ENCODE results near the gene PPCDC. TPM values are rescaled to one million over a fixed set of nuclear protein-coding genes. Genes with fewer than 3 reads are reported as not detected.

The PPCDC gene
- total RNA-seq, 1 donor from 2014 or later, result 17.2 TPM

DNA sequence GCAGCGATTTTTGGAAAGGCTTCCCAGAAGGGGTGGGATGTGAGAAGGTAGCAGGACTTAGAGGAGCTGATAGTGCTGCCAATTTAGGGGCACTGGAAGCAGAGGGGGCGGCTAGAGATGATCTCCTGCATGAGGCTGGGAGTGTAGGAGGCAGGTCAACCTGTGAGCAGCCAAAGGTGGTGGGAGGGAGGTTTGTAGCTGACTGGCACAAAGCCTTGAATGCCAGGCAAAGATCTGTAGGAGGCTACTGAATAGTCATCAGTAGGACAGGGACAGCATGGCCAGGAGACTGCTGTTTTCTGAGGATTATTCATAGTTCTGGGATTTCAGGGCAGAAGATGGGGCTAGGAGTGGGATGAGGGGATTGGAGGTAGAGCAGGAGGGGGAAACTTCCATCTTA is 25.8 kb upstream of the PPCDC start:
- Mint-ChIP-seq H3K4me3 (peak overlapping the region; percentile 22), H3K27me3 (ENCODE audit: low read depth) (peaks cover 22% of the 10 kb centered on the region), H3K4me1 (peaks cover 9% of the 10 kb centered on the region), H3K27ac (no peak overlapping the region), H3K9me3 (peaks cover 7% of the 10 kb centered on the region), H3K36me3 (peaks cover 8% of the 10 kb centered on the region)
- DNase-seq (ENCODE audit: low spot score in 2 of 2, unreplicated experiment in 2 of 2), result no peak
- TF ChIP-seq, protein P1, sequence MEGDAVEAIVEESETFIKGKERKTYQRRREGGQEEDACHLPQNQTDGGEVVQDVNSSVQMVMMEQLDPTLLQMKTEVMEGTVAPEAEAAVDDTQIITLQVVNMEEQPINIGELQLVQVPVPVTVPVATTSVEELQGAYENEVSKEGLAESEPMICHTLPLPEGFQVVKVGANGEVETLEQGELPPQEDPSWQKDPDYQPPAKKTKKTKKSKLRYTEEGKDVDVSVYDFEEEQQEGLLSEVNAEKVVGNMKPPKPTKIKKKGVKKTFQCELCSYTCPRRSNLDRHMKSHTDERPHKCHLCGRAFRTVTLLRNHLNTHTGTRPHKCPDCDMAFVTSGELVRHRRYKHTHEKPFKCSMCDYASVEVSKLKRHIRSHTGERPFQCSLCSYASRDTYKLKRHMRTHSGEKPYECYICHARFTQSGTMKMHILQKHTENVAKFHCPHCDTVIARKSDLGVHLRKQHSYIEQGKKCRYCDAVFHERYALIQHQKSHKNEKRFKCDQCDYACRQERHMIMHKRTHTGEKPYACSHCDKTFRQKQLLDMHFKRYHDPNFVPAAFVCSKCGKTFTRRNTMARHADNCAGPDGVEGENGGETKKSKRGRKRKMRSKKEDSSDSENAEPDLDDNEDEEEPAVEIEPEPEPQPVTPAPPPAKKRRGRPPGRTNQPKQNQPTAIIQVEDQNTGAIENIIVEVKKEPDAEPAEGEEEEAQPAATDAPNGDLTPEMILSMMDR (IDR thresholded peaks at IDR 0.05; ENCODE audit: unreplicated experiment), result no peak

- Mint-ChIP-seq H3K4me3 (no peak overlapping the region), H3K27ac (no peak overlapping the region), H3K36me3 (peaks cover 10% of the 10 kb centered on the region), H3K27me3 (ENCODE audit: low read depth) (peaks cover 14% of the 10 kb centered on the region), H3K4me1 (peaks cover 4% of the 10 kb centered on the region), H3K9me3 (peaks cover 7% of the 10 kb centered on the region)
- no peak for DNase-seq (ENCODE audit: low spot score in 2 of 2, unreplicated experiment in 2 of 2)
- TF ChIP-seq, protein P1 (IDR thresholded peaks at IDR 0.05; ENCODE audit: unreplicated experiment), result no peak
Measured at GRCh38 chr15:75001310-75001709, 22.1 kb upstream of the PPCDC start.

DNA sequence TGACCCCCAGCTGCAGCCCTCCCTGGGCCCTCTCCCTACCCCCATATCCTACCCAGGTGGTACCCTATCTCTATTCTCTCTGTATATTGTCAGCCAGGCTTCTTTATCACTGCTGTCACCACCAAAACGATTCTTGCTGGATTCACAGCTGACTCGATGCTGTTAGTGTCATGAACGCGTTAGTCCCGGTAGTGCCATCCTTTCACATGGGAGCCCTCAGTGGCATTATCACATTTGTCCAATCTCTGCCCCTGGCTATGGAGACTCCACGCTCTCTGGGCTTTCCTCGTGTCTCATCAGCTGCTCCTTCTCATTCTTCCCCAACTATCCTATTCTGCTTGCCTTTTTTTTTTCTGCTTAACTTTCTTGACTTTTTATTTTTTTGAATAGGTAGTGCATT is 21.0 kb upstream of the PPCDC start:
- Mint-ChIP-seq H3K36me3 (peaks cover 11% of the 10 kb centered on the region), H3K9me3 (peaks cover 4% of the 10 kb centered on the region), H3K4me1 (no peaks in the 10 kb centered on the region), H3K27me3 (ENCODE audit: low read depth) (peaks cover 6% of the 10 kb centered on the region), H3K27ac (no peak overlapping the region), H3K4me3 (no peak overlapping the region)
- DNase-seq (ENCODE audit: low spot score in 2 of 2, unreplicated experiment in 2 of 2), result no peak
- TF ChIP-seq, protein P1 (IDR thresholded peaks at IDR 0.05; ENCODE audit: unreplicated experiment), result no peak

GRCh38 chr15:75007216-75007615 is 16.2 kb upstream of the PPCDC start:
- TF ChIP-seq, protein P1 (IDR thresholded peaks at IDR 0.05; ENCODE audit: unreplicated experiment), result no peak
- Mint-ChIP-seq H3K9me3 (no peaks in the 10 kb centered on the region), H3K27ac (no peak overlapping the region), H3K4me3 (no peak overlapping the region), H3K4me1 (peaks cover 5% of the 10 kb centered on the region), H3K36me3 (peaks cover 6% of the 10 kb centered on the region), H3K27me3 (ENCODE audit: low read depth) (no peaks in the 10 kb centered on the region)
- DNase-seq (ENCODE audit: low spot score in 2 of 2, unreplicated experiment in 2 of 2), result no peak

GRCh38 chr15:75008221-75008625 is 15.2 kb upstream of the PPCDC start:
- no peak for DNase-seq (ENCODE audit: low spot score in 2 of 2, unreplicated experiment in 2 of 2)
- H3K27ac Mint-ChIP-seq, result no peak overlapping the region
- H3K36me3 Mint-ChIP-seq, result peaks cover 6% of the 10 kb centered on the region
- no peak overlapping the region for H3K4me3 Mint-ChIP-seq
- peaks cover 5% of the 10 kb centered on the region for H3K4me1 Mint-ChIP-seq
- TF ChIP-seq, protein P1 (IDR thresholded peaks at IDR 0.05; ENCODE audit: unreplicated experiment), result no peak
- no peaks in the 10 kb centered on the region for H3K27me3 Mint-ChIP-seq (ENCODE audit: low read depth)
- H3K9me3 Mint-ChIP-seq, result no peaks in the 10 kb centered on the region
